Measurements from ENCODE around the gene ITGB5. TPM values are rescaled to one million over a fixed set of nuclear protein-coding genes. Genes with fewer than 3 reads are reported as not detected.
A peak's percentile ranks its signal among the peaks of the same experiment; 100 is the strongest.

Gene ITGB5
- polyA plus RNA-seq, 2 of the 4 experiments (the other 2 are of a cell fraction): 201 to 260 TPM

- no peak overlapping the region for H3K4me2 ChIP-seq
- WGBS (ENCODE audit: missing lambda C conversion rate): 93% methylated on average over 4 of the region's 4 CpGs
Observed at GRCh38 chr3:124762661-124763011, 124.5 kb downstream of the ITGB5 start.

More at GRCh38 chr3:124762661-124763011, 124.5 kb downstream of the ITGB5 start:
- Histone ChIP-seq H3K27ac (peak overlapping the region; percentile 60 to 66; a peak in 5 of 6 replicates), H3K4me1 (peaks cover 28% of the 10 kb centered on the region), H3K9me3 (no peaks in the 10 kb centered on the region), H3K4me3 (no peak overlapping the region)
- ChIA-PET CTCF (interaction anchor here (1.0 to 15.7 kb wide), 13 partner anchors 8 to 824 kb away, joined by 3 to 352 read pairs (median 16); no protein-coding TSS in a partner anchor), POLR2A (interaction anchor here (0.9 to 1.2 kb wide), 2 partner anchors 116 to 138 kb away, joined by 3 to 4 read pairs; no protein-coding TSS in a partner anchor)
- no peak for FAIRE-seq
- no peak for DNase-seq (ENCODE audit: low read depth in 1 of 2, low spot score in 1 of 2)
- no peak; a peak in 1 of 6 replicates for ATAC-seq
- TF ChIP-seq RCOR1 (IDR thresholded peaks at IDR 0.05; ENCODE audit: low read depth, low read length) (no peak), EHMT2 (IDR thresholded peaks at IDR 0.05; ENCODE audit: low read depth) (no peak), MYC (IDR thresholded peaks at IDR 0.05; ENCODE audit: borderline replicate concordance, low read length) (no peak), FOXS1 (CRISPR knock-in tag; IDR thresholded peaks at IDR 0.05) (no peak), CTCF (IDR thresholded peaks at IDR 0.05) (no peak), JUNB (IDR thresholded peaks at IDR 0.05) (no peak), ZC3H11A (IDR thresholded peaks at IDR 0.05) (no peak), CEBPB (IDR thresholded peaks at IDR 0.05) (no peak), KDM5A (IDR thresholded peaks at IDR 0.05) (no peak), BCL3 (IDR thresholded peaks at IDR 0.05) (no peak), MAX (IDR thresholded peaks at IDR 0.05) (no peak), USF2 (IDR thresholded peaks at IDR 0.05) (no peak), MAFK (IDR thresholded peaks at IDR 0.05; ENCODE audit: partially characterized antibody) (no peak), ATOH8 (CRISPR knock-in tag; IDR thresholded peaks at IDR 0.05; ENCODE audit: low read depth) (no peak), HES2 (IDR thresholded peaks at IDR 0.05) (no peak), RFX5 (IDR thresholded peaks at IDR 0.05) (no peak), NR3C1 (IDR thresholded peaks at IDR 0.05) (no peak), HDAC2 (IDR thresholded peaks at IDR 0.05) (no peak), EHF (CRISPR knock-in tag; IDR thresholded peaks at IDR 0.05) (no peak)
